ENCODE results near the gene HNRNPLL. TPM values are rescaled to one million over a fixed set of nuclear protein-coding genes. Genes with fewer than 3 reads are reported as not detected.
"Not testable (repeated sequence)": the region's sequence is repeated elsewhere in the genome, so short reads cannot be mapped to it uniquely, and the experiment has no call there.

The HNRNPLL gene
- total RNA-seq, 1 experiment from 2014 or later = 73.8 TPM

DNA sequence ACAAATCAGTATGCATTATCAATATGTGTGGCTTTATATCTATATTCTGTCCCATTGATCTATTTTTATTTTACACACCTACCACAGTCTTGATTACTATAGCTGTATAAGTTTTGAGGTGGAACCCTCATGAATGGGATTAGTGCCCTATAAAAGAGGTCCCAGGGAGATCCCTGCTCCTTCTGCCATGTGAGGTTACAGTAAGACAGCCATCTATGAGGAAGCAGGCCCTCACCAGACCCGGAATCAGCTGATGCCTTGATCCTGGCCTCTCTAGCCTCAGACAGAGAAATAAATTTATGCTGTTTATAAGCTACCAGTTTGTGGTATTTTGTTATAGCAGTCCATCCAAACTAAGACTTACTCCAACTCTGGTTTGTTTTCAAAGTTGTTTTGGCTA is 54.9 kb downstream of the HNRNPLL start:
- Histone ChIP-seq H3K27ac (ENCODE audit: low read depth, low read length, poor library complexity, severe bottlenecking) (no peak overlapping the region), H3K36me3 (ENCODE audit: insufficient read depth, low read length, poor library complexity, severe bottlenecking) (no peaks in the 10 kb centered on the region), H3K4me3 (ENCODE audit: low read depth, low read length, poor library complexity, severe bottlenecking) (no peak overlapping the region), H3K27me3 (replicated peaks; ENCODE audit: insufficient read depth, low read depth, low read length, poor library complexity) (no peaks in the 10 kb centered on the region), H3K9me3 (ENCODE audit: low read depth, low read length, poor library complexity, severe bottlenecking) (peaks cover 4% of the 10 kb centered on the region), H3K4me1 (ENCODE audit: insufficient read depth, low read length, poor library complexity, severe bottlenecking) (no peaks in the 10 kb centered on the region)
- intact Hi-C loops (cut with micrococcal nuclease; ENCODE audit: unreplicated experiment) = no loop called here
- CTCF ChIA-PET = interaction anchor here (0.6 kb wide), 1 partner anchor 566 kb away, joined by 6 read pairs; no protein-coding TSS in a partner anchor
- POLR2A ChIA-PET (ENCODE audit: low non-redundant PET) = no interaction called here
- TSS peak; percentile 14 for BruUV-seq (replicated peaks)
- DNase-seq (ENCODE audit: low spot score) = no peak
- TF ChIP-seq, protein P1, sequence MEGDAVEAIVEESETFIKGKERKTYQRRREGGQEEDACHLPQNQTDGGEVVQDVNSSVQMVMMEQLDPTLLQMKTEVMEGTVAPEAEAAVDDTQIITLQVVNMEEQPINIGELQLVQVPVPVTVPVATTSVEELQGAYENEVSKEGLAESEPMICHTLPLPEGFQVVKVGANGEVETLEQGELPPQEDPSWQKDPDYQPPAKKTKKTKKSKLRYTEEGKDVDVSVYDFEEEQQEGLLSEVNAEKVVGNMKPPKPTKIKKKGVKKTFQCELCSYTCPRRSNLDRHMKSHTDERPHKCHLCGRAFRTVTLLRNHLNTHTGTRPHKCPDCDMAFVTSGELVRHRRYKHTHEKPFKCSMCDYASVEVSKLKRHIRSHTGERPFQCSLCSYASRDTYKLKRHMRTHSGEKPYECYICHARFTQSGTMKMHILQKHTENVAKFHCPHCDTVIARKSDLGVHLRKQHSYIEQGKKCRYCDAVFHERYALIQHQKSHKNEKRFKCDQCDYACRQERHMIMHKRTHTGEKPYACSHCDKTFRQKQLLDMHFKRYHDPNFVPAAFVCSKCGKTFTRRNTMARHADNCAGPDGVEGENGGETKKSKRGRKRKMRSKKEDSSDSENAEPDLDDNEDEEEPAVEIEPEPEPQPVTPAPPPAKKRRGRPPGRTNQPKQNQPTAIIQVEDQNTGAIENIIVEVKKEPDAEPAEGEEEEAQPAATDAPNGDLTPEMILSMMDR (conservative IDR thresholded peaks at IDR 0.05; ENCODE audit: low read depth, low read length) = no peak
- TF ChIP-seq EZH2 (IDR thresholded peaks at IDR 0.05; ENCODE audit: borderline replicate concordance, low read depth, low read length, poor library complexity, severe bottlenecking) = no peak

DNA sequence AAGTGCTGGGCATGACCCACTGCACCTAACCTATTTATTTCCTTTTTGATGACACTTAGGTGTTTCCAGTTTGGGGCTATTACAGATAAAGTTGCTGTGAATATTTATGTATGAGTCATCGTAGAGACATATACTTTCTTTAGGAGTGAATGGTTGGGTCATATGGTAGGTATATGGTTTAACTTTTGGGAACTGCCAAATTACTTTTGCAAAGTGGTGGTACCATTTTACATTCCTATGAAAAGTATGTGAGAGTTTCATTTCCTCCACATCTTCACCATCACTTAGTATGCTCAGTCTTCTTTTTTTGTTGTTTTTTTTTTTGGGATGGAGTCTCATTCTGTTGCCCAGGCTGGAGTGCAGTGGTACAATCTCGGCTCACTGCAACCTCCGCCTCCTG is 56.1 kb downstream of the HNRNPLL start:
- H3K27me3 ChIP-seq (replicated peaks; ENCODE audit: insufficient read depth, low read depth, low read length, poor library complexity) = no peaks in the 10 kb centered on the region
- DNase-seq (ENCODE audit: low spot score) = no peak
- H3K9me3 ChIP-seq (ENCODE audit: low read depth, low read length, poor library complexity, severe bottlenecking) = peaks cover 4% of the 10 kb centered on the region
- ChIA-PET POLR2A (ENCODE audit: low non-redundant PET) (no interaction called here), CTCF (no interaction called here)
- intact Hi-C loops (cut with micrococcal nuclease; ENCODE audit: unreplicated experiment) = no loop called here
- no TSS peak for BruUV-seq (replicated peaks)
- H3K4me1 ChIP-seq (ENCODE audit: insufficient read depth, low read length, poor library complexity, severe bottlenecking) = peaks cover 12% of the 10 kb centered on the region
- H3K36me3 ChIP-seq (ENCODE audit: insufficient read depth, low read length, poor library complexity, severe bottlenecking) = no peaks in the 10 kb centered on the region
- TF ChIP-seq EZH2 (IDR thresholded peaks at IDR 0.05; ENCODE audit: borderline replicate concordance, low read depth, low read length, poor library complexity, severe bottlenecking) = no peak
- TF ChIP-seq, protein P1 (conservative IDR thresholded peaks at IDR 0.05; ENCODE audit: low read depth, low read length) = no peak
- H3K4me3 ChIP-seq (ENCODE audit: low read depth, low read length, poor library complexity, severe bottlenecking) = no peak overlapping the region
- no peak overlapping the region for H3K27ac ChIP-seq (ENCODE audit: low read depth, low read length, poor library complexity, severe bottlenecking)

DNA sequence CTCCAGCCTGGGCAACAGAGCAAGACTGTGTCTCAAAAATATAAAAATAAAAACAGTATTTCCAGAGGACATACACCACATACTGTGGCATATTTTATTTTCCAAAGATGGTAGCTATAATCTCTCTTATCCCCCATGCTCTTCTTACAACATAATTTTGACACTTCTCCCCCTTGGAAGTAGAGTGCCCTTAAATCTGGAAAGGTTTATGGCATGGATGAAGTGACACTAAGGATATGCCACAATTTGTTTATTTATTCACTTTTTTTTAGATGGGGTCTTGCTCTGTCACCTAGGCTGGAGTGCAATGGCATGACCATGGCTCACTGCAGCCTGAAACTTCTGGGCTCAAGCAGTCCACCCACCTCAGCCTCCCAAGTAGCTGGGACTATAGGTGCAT is 56.7 kb downstream of the HNRNPLL start:
- Histone ChIP-seq H3K36me3 (ENCODE audit: insufficient read depth, low read length, poor library complexity, severe bottlenecking) (no peaks in the 10 kb centered on the region), H3K4me3 (ENCODE audit: low read depth, low read length, poor library complexity, severe bottlenecking) (no peak overlapping the region), H3K27me3 (replicated peaks; ENCODE audit: insufficient read depth, low read depth, low read length, poor library complexity) (no peaks in the 10 kb centered on the region), H3K27ac (ENCODE audit: low read depth, low read length, poor library complexity, severe bottlenecking) (no peak overlapping the region), H3K9me3 (ENCODE audit: low read depth, low read length, poor library complexity, severe bottlenecking) (peaks cover 4% of the 10 kb centered on the region), H3K4me1 (ENCODE audit: insufficient read depth, low read length, poor library complexity, severe bottlenecking) (peaks cover 17% of the 10 kb centered on the region)
- intact Hi-C loops (cut with micrococcal nuclease; ENCODE audit: unreplicated experiment) = no loop called here
- DNase-seq (ENCODE audit: low spot score) = no peak
- POLR2A ChIA-PET (ENCODE audit: low non-redundant PET) = interaction anchor here (0.6 kb wide), 1 partner anchor 1304 kb away, joined by 3 read pairs; no protein-coding TSS in a partner anchor
- no peak for TF ChIP-seq EZH2 (IDR thresholded peaks at IDR 0.05; ENCODE audit: borderline replicate concordance, low read depth, low read length, poor library complexity, severe bottlenecking)
- TF ChIP-seq, protein P1 (conservative IDR thresholded peaks at IDR 0.05; ENCODE audit: low read depth, low read length) = no peak
- CTCF ChIA-PET = no interaction called here
- no TSS peak for BruUV-seq (replicated peaks)

DNA sequence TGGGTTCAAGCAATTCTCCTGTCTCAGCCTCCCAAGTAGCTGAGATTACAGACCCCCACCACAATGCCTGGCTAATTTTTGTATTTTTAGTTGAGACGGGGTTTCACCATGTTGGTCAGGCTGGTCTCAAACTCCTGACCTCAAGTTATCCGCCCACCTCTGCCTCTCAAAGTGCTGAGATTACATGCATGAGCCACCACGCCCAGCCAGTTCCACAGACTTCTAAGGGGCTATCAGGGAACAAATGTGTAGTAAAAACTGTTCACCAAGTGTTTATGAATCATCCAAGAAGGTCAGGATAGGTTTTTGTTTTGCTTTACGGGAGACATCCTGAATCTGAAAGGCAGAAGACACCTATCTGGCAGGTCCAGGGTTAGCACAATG is 60.5 kb downstream of the HNRNPLL start:
- H3K4me1 ChIP-seq (ENCODE audit: insufficient read depth, low read length, poor library complexity, severe bottlenecking) = peaks cover 24% of the 10 kb centered on the region
- CTCF ChIA-PET; H3K27me3 ChIP-seq (replicated peaks; ENCODE audit: insufficient read depth, low read depth, low read length, poor library complexity); BruUV-seq (replicated peaks); H3K36me3 ChIP-seq (ENCODE audit: insufficient read depth, low read length, poor library complexity, severe bottlenecking); H3K4me3 ChIP-seq (ENCODE audit: low read depth, low read length, poor library complexity, severe bottlenecking); H3K9me3 ChIP-seq (ENCODE audit: low read depth, low read length, poor library complexity, severe bottlenecking): not testable (repeated sequence)
- POLR2A ChIA-PET (ENCODE audit: low non-redundant PET) = interaction anchor here (0.6 to 0.8 kb wide), 4 partner anchors 152 to 209 kb away, joined by 3 to 4 read pairs (median 3); partner anchors contain the start of gene SRSF7
- DNase-seq (ENCODE audit: low spot score) = peak; percentile 47
- intact Hi-C loops (cut with micrococcal nuclease; ENCODE audit: unreplicated experiment) = loop anchor here (2.0 to 5.0 kb wide), 2 partner anchors 60 to 195 kb away; partner anchors contain the start of gene HNRNPLL
- H3K27ac ChIP-seq (ENCODE audit: low read depth, low read length, poor library complexity, severe bottlenecking) = peak overlapping the region; percentile 87
